Kidney glomerular epithelial cell (primary cell): ENCODE data around the gene EGFR.

Experiments
- DNase-seq: peaks from one replicate; lab custom pipeline; 2025; lab: John Stamatoyannopoulos, UW

The EGFR gene

GRCh38 chr7:55172881-55173609, 154.2 kb downstream of the EGFR start:
- DNase-seq = no peak

- DNase-seq = no peak
Measured at GRCh38 chr7:55173671-55174070, 154.9 kb downstream of the EGFR start.

- DNase-seq = no peak
Measured at GRCh38 chr7:55174456-55174855, 155.6 kb downstream of the EGFR start.

DNA sequence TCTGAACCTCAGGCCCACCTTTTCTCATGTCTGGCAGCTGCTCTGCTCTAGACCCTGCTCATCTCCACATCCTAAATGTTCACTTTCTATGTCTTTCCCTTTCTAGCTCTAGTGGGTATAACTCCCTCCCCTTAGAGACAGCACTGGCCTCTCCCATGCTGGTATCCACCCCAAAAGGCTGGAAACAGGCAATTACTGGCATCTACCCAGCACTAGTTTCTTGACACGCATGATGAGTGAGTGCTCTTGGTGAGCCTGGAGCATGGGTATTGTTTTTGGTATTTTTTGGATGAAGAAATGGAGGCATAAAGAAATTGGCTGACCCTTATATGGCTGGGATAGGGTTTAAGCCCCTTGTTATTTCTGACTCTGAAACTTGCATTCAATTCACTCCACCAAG, 156.0 kb downstream of the EGFR start:
- DNase-seq = no peak

- DNase-seq = no peak
Measured at GRCh38 chr7:55177068-55177530, 158.3 kb downstream of the EGFR start.

DNA sequence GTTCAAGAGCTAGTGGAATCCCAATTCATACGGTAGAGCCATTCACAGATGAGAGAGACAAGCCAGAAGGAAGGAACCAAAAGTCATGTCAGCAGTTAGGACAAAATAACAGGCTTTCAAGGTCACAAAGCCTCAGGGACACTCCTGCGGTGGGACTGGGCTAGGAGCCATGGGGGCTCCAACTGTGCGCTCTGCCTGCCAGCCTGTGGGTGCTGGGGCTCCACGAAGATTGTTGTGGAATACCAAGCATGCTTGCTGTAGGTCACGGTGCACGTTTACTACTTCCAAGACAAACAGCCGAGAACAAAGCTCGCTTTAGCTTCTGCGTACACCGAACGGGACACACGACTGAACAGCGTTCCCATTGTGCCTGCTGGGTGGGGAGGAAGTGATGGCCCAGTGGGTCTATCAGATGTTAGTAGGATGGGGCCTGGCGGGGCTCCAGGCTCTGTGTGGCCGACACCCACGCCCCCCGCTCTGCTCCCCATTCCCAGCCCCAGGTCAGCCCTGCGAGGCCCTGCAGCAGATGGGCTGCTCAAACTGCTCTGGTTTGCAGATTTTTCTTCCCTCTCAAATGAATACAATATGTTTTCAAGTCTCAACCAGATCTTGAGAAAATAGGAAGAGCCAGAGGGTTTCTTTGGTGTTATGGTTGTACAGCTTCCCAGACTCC, 158.9 kb downstream of the EGFR start:
- DNase-seq = no peak

DNA sequence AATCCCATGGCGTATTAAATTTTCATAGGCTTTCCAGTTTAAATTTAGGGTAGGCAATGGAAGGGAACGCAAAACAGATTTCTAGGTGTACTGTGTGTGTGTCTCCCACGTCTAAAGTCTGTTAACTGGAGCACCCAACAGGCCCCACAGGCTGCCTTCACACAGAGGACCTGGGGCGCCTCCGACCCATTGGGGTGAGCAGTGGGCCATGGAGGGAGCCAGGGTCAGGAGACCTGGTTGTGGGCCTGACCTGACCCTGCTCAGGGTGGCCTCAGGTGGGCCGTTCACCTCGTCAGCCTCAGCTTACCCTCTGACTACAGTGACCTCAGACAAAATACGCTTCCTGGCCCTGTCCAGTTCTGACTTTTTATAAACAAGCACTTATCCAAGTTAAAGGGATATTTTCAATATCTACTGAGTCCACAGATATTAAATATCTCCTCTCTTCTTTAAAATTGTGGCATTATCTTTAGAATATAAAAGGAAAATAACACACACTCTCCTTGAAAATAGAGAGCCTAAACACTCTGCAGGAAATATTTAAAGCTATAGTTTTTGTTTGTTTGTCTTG, 159.6 kb downstream of the EGFR start:
- DNase-seq = no peak

GRCh38 chr7:55178863-55179773, 160.3 kb downstream of the EGFR start:
- DNase-seq = no peak

DNA sequence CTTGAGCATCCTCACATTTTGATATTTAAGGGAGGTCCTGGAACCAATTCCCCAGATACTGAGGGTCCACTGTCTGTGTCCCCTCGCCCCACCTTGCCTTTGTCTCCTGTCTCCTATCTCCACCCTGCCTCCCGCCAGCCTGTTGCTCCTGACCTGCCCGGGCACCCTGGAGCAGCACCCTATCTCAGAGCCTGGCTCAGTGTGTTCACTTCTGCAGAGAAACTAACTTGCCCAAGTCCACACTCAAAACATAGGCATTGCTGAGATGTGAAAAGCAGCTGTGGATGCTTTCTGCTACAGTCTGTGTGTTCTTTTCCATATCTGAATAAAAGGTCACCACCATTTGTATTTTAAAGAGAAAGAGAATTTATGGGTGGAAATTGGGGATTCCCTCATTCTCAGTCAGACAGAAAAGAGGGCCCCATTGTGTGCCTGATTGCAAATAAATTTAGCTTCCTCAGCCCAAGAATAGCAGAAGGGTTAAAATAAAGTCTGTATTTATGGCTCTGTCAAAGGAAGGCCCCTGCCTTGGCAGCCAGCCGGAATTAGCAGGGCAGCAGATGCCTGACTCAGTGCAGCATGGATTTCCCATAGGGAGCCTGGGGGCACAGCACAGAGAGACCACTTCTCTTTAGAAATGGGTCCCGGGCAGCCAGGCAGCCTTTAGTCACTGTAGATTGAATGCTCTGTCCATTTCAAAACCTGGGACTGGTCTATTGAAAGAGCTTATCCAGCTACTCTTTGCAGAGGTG, 161.3 kb downstream of the EGFR start:
- DNase-seq = no peak

DNA sequence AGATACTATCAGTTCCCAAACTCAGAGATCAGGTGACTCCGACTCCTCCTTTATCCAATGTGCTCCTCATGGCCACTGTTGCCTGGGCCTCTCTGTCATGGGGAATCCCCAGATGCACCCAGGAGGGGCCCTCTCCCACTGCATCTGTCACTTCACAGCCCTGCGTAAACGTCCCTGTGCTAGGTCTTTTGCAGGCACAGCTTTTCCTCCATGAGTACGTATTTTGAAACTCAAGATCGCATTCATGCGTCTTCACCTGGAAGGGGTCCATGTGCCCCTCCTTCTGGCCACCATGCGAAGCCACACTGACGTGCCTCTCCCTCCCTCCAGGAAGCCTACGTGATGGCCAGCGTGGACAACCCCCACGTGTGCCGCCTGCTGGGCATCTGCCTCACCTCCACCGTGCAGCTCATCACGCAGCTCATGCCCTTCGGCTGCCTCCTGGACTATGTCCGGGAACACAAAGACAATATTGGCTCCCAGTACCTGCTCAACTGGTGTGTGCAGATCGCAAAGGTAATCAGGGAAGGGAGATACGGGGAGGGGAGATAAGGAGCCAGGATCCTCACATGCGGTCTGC, 162.2 kb downstream of the EGFR start:
- no peak for DNase-seq

DNA sequence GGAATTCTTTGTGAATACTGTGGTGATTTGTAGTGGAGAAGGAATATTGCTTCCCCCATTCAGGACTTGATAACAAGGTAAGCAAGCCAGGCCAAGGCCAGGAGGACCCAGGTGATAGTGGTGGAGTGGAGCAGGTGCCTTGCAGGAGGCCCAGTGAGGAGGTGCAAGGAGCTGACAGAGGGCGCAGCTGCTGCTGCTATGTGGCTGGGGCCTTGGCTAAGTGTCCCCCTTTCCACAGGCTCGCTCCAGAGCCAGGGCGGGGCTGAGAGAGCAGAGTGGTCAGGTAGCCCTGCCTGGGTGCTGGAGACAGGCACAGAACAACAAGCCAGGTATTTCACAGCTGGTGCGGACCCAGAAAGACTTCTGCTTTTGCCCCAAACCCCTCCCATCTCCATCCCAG, 162.9 kb downstream of the EGFR start:
- DNase-seq = no peak

DNA sequence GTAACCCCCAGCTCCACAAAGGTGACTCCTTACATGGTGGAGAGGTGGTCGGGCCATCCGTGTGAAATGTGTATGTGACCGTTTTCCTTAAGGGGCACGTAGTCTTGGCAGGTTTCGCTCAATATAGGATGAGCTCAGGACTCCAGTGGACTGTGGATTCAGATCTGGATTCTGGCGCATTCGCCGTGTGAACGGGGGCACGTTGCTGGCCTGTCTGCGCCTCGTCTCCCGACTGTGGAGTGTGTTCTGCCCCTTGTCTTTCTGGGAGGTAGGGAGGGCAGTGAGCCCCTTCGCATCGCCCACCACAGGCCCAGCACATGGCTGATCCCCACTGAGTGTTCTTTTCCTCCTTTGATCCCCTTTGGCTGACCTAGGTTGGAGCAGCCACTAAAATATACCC, 165.1 kb downstream of the EGFR start:
- no peak for DNase-seq

DNA sequence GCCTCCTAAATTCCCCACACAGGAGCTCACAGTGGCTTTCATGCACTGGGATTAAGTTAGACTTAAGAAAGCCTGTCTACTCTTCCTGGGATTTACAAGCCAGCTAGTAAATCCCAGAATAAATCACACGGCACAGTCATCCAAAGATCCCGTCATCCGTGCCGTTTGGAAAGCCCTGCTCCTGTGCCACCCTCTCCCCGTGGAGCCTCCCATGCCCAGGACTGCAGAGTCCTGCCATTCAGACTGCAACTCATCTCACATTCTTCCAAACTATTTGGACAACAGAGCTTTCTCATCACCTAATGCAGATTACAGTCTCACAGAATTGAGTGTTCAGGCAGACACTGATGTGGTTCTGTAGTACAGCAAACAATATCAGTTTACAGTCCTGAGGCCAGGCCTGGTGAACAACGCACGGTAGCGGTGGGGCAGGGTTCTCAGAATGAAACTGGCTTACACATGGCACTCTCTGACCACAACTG, 166.5 kb downstream of the EGFR start:
- no peak for DNase-seq

DNA sequence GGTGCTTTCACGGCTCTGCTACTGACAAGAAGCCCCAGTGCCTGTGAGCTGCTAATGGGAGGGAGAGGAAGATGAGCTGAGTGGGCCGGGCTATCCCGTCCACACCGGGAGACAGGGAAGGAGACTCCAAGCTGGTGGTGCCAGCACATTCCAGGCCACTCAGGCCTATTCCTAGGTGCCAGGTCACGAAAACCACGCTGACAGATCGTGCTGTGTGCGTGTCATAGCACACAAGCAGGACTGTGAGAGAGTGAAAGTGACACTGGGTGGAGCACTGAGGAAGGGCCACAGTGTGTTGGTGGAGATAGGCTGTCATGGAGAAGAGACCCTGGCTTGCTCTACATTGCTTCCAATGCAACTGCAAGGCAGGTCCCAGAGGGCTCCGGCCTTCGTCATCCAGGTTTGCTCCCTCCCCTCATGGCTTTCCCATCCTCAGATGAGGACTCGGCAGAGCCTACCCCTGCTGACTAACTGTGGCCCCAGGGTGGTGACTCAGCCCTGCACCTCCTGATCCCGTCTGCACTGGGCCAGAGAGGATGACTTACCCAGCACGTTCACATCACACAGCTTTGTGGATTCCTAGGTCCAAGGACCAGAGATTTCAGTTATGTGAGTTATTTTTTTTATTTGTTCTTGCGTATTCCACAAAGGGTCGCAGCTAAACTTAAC, 167.3 kb downstream of the EGFR start:
- DNase-seq = peak; percentile 77

DNA sequence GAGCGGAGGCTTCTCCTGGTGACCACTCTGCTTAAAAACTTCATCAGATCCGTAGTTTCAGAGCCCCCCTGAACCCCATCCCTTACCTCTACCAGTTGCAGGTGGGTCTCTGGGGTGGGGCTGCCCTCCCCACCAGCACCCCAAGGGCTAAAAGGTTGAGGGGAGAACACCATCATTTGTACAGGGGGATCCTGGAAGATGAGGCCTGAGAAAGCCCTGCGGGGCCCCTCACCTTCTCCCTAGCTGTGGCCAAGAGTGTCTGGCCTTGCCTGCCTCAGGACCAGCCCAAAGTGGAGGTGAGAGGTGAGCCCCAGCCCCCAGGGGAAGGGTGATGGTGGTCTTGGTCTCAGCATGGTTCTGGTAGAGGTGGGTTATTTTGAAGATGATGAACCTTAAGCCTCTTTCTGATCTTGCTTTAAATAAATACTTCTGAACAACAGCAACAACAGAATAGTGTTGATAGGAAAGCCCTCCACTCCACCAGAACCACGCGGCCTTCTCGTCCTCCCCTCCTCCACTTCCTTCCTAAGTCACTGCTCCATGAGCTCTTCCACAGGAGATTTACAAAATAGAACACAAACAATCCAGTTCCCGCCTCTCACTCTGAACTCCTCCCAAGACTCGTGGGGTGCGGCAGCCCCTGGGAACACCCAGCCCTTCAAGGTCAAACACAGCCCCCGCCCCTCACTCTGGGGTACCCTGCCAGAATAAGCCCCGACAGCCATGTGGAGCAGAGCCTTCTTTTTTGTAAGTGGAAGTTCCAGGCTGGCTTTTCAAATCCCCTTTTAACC, 169.1 kb downstream of the EGFR start:
- no peak for DNase-seq

- DNase-seq = no peak
Measured at GRCh38 chr7:55188590-55189138, 169.8 kb downstream of the EGFR start.

DNA sequence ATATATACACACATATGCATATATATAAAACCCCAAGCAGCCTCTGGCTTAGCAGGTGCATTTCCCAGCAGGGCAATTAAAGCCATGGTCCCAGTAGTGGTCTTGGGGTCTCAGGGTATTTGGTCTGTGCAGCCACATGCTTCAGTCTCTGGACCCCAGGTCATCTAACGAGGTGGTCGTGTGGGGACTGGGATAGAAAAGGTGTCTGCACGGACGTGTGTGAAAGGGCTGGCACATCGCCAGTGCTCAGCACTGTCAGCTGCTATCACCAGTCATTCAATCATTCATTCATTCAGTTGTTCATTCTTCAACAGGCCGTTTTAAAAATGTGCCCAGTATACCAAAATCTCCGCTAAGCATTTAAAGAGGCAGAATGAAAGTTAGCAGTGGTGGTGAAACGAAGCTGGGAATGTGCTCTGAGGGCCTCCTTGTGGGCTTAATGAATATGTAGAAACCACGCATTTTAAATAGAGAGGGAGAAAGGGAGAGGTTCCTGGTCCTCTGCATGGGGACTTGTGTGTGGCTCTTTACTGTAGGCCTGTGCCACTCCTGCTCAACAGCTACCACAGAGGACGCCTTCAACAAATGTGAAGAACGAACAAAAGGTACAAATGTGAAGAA, 170.4 kb downstream of the EGFR start:
- no peak for DNase-seq

GRCh38 chr7:55189878-55190436, 171.1 kb downstream of the EGFR start:
- DNase-seq = no peak
